Parathyroid adenoma (tissue), 2 donors: ENCODE results near the gene PTRHD1.

ENCODE experiments used
- H2AFZ ChIP-seq: fragments of 300-600 bp; sonication (generic); one replicate; pipeline ENCODE4 v1.7.0; 2017; ENCODE audit warnings: antibody characterized with exemption, mild to moderate bottlenecking
- H3K27ac ChIP-seq: fragments of 300-600 bp; sonication (generic); one replicate; pipeline ENCODE4 v1.7.0; 2017
- H3K27me3 ChIP-seq: fragments of 300-600 bp; sonication (generic); one replicate; pipeline ENCODE4 v1.7.0; 2017; ENCODE audit warnings: low read length; ENCODE audit not compliant: control insufficient read depth, insufficient read depth
- H3K36me3 ChIP-seq: fragments of 300-600 bp; sonication (generic); one replicate; pipeline ENCODE4 v1.7.0; 2017; ENCODE audit warnings: low read length; ENCODE audit not compliant: control insufficient read depth, insufficient read depth
- H3K4me1 ChIP-seq: fragments of 300-600 bp; sonication (generic); one replicate; pipeline ENCODE4 v1.7.0; 2017; ENCODE audit warnings: control low read depth
- H3K4me2 ChIP-seq: fragments of 300-600 bp; sonication (generic); one replicate; pipeline ENCODE4 v1.7.0; 2017; ENCODE audit warnings: low read length
- H3K4me3 ChIP-seq: fragments of 300-600 bp; sonication (generic); one replicate; pipeline ENCODE4 v1.7.0; 2017; ENCODE audit warnings: low read depth, low read length
- H3K79me2 ChIP-seq: fragments of 300-600 bp; sonication (generic); one replicate; pipeline ENCODE4 v1.7.0; 2017; ENCODE audit warnings: control low read depth
- H3K9ac ChIP-seq: fragments of 300-600 bp; sonication (generic); one replicate; pipeline ENCODE4 v1.7.0; 2017; ENCODE audit warnings: mild to moderate bottlenecking
- H3K9me3 ChIP-seq: fragments of 300-600 bp; sonication (generic); one replicate; pipeline ENCODE4 v1.7.0; 2017; ENCODE audit warnings: low read length; ENCODE audit not compliant: control insufficient read depth
- TF ChIP-seq, protein P1 (sequence below): fragments of 300-600 bp; sonication (generic); IDR thresholded peaks from one replicate; pipeline ENCODE4 v1.7.0; 2017; ENCODE audit warnings: antibody characterized with exemption, mild to moderate bottlenecking
- donor health status: primary hyperparathyroidism.

Gene PTRHD1

GRCh38 chr2:24754985-24755705, 38.0 kb downstream of the PTRHD1 start:
- Histone ChIP-seq H2AFZ (no peak overlapping the region), H3K27me3 (no peaks in the 10 kb centered on the region), H3K27ac (no peak overlapping the region), H3K9me3 (no peaks in the 10 kb centered on the region), H3K36me3 (no peaks in the 10 kb centered on the region), H3K4me2 (no peak overlapping the region), H3K4me1 (no peaks in the 10 kb centered on the region), H3K4me3 (no peak overlapping the region), H3K79me2 (no peaks in the 10 kb centered on the region), H3K9ac (no peak overlapping the region)
- TF ChIP-seq, protein P1, sequence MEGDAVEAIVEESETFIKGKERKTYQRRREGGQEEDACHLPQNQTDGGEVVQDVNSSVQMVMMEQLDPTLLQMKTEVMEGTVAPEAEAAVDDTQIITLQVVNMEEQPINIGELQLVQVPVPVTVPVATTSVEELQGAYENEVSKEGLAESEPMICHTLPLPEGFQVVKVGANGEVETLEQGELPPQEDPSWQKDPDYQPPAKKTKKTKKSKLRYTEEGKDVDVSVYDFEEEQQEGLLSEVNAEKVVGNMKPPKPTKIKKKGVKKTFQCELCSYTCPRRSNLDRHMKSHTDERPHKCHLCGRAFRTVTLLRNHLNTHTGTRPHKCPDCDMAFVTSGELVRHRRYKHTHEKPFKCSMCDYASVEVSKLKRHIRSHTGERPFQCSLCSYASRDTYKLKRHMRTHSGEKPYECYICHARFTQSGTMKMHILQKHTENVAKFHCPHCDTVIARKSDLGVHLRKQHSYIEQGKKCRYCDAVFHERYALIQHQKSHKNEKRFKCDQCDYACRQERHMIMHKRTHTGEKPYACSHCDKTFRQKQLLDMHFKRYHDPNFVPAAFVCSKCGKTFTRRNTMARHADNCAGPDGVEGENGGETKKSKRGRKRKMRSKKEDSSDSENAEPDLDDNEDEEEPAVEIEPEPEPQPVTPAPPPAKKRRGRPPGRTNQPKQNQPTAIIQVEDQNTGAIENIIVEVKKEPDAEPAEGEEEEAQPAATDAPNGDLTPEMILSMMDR: no peak

DNA sequence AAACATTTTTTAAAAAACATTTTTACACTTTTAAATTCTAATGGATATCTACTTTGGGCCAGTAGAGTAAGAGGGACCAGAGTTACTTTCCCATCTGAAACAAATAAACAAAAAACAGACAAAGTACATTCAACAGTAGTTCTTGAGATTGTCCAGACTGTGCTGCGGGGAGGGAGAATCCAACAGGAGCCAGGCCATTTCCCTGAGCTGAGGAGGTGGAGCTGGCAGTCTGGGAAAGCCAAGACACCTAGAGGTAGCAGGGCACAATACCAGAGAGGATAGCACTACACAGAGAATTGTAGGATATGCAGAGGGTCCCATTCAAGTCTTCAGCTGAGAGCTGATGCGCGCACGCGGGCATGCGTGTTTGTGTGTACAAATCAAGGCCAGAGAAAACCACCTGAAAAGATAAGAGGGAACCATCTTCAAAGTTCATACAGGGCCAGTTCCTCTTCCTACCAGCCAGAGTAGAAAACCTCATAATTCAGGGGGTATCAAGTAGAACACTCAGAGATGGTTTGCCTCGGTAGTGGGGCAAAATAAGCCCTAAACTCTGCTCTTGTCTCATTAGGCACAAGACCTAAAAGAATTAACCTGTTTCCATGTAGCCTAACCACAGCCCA, 44.0 kb downstream of the PTRHD1 start:
- Histone ChIP-seq H3K4me3 (no peak overlapping the region), H3K27ac (no peak overlapping the region), H3K36me3 (no peaks in the 10 kb centered on the region), H3K9me3 (no peaks in the 10 kb centered on the region), H3K9ac (no peak overlapping the region), H3K4me2 (no peak overlapping the region), H3K4me1 (no peaks in the 10 kb centered on the region), H2AFZ (no peak overlapping the region), H3K79me2 (no peaks in the 10 kb centered on the region), H3K27me3 (no peaks in the 10 kb centered on the region)
- TF ChIP-seq, protein P1: no peak

GRCh38 chr2:24747299-24747698, 45.9 kb downstream of the PTRHD1 start:
- Histone ChIP-seq H3K9me3 (no peaks in the 10 kb centered on the region), H3K4me1 (no peaks in the 10 kb centered on the region), H3K36me3 (no peaks in the 10 kb centered on the region), H3K4me3 (no peak overlapping the region), H3K4me2 (no peak overlapping the region), H3K27ac (no peak overlapping the region), H3K79me2 (no peaks in the 10 kb centered on the region), H3K27me3 (no peaks in the 10 kb centered on the region), H2AFZ (no peak overlapping the region), H3K9ac (no peak overlapping the region)
- TF ChIP-seq, protein P1: no peak

DNA sequence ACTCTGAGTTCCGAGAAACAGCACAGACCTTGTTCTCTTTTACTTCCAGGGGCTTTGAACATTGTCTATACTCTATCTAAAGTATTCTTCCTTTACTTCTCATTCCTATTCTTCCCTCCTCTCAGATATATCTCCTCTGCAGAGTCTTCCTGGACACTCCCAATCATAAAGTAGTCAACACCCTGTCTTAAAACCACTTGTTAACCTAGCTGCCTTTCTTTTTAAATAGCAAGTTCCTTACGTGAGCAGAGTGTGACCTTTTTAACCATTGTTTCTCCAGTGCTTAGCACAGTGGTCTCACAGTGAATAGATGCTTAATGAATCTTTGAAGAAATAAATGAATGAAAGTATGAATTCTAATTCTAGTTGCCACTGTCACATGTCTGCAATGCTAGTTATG, 47.4 kb downstream of the PTRHD1 start:
- Histone ChIP-seq H3K79me2 (no peaks in the 10 kb centered on the region), H2AFZ (no peak overlapping the region), H3K9me3 (no peaks in the 10 kb centered on the region), H3K4me2 (no peak overlapping the region), H3K9ac (no peak overlapping the region), H3K27me3 (no peaks in the 10 kb centered on the region), H3K36me3 (no peaks in the 10 kb centered on the region), H3K27ac (no peak overlapping the region), H3K4me1 (no peaks in the 10 kb centered on the region), H3K4me3 (no peak overlapping the region)
- TF ChIP-seq, protein P1: no peak

DNA sequence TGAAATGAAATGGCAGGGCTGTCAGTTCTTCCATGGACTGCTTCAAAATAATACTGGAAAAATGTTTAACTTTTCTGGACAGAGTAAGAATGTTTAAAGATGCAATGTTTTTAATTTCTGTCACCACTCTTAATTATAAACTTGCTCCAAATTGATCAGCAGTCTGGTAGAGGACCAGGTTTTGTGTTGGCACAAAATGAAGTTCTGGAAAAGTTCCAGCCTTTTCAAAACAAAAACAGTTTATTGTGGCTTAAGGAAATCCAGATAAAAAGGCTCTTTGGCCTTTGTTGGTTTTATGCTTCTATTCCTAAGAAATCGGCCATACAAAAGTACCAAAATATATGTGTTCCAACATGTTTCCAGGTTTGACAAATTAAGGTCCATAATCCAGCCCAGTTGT, 48.8 kb downstream of the PTRHD1 start:
- no peak overlapping the region for H3K4me2 ChIP-seq
- TF ChIP-seq, protein P1: no peak
- no peaks in the 10 kb centered on the region for H3K27me3 ChIP-seq
- H3K9me3 ChIP-seq: no peaks in the 10 kb centered on the region
- H3K27ac ChIP-seq: no peak overlapping the region
- H3K4me3 ChIP-seq: no peak overlapping the region
- no peaks in the 10 kb centered on the region for H3K79me2 ChIP-seq
- H2AFZ ChIP-seq: no peak overlapping the region
- H3K9ac ChIP-seq: no peak overlapping the region
- H3K36me3 ChIP-seq: no peaks in the 10 kb centered on the region
- no peaks in the 10 kb centered on the region for H3K4me1 ChIP-seq
